ENCODE results near the gene MYH7. TPM values are rescaled to one million over a fixed set of nuclear protein-coding genes. Genes with fewer than 3 reads are reported as not detected.

MYH7 gene
- total RNA-seq, 1 experiment from 2014 or later, result not detected

GRCh38 chr14:23415821-23416778 is 19.4 kb downstream of the MYH7 start:
- Mint-ChIP-seq H3K27me3 (ENCODE audit: insufficient read depth, unreplicated experiment) (peaks cover 49% of the 10 kb centered on the region), H3K4me1 (ENCODE audit: insufficient read depth, unreplicated experiment) (no peaks in the 10 kb centered on the region), H3K36me3 (ENCODE audit: insufficient read depth, unreplicated experiment) (no peaks in the 10 kb centered on the region), H3K4me3 (ENCODE audit: unreplicated experiment) (no peak overlapping the region), H3K9me3 (ENCODE audit: unreplicated experiment) (no peaks in the 10 kb centered on the region), H3K27ac (ENCODE audit: low read depth, unreplicated experiment) (no peak overlapping the region)
- DNase-seq (ENCODE audit: unreplicated experiment), result no peak
- ChIA-PET POLR2A (interaction anchor here (0.5 to 0.7 kb wide), 2 partner anchors 17 to 111 kb away, joined by 3 to 4 read pairs; no protein-coding TSS in a partner anchor), CTCF (interaction anchor here (0.7 to 0.9 kb wide), 2 partner anchors 73 to 144 kb away, joined by 3 to 4 read pairs; no protein-coding TSS in a partner anchor)
- no peak for TF ChIP-seq CTCF (IDR thresholded peaks at IDR 0.05; ENCODE audit: unreplicated experiment)
- BruUV-seq (replicated peaks), result no TSS peak
- intact Hi-C loops (cut with micrococcal nuclease), result no loop called here

- Mint-ChIP-seq H3K4me3 (ENCODE audit: unreplicated experiment) (no peak overlapping the region), H3K9me3 (ENCODE audit: unreplicated experiment) (no peaks in the 10 kb centered on the region), H3K27ac (ENCODE audit: low read depth, unreplicated experiment) (no peak overlapping the region), H3K4me1 (ENCODE audit: insufficient read depth, unreplicated experiment) (no peaks in the 10 kb centered on the region), H3K36me3 (ENCODE audit: insufficient read depth, unreplicated experiment) (no peaks in the 10 kb centered on the region), H3K27me3 (ENCODE audit: insufficient read depth, unreplicated experiment) (peaks cover 50% of the 10 kb centered on the region)
- ChIA-PET CTCF (interaction anchor here (0.6 to 0.9 kb wide), 3 partner anchors 44 to 145 kb away, joined by 3 read pairs; no protein-coding TSS in a partner anchor), POLR2A (interaction anchor here (0.7 kb wide), 1 partner anchor 112 kb away, joined by 3 read pairs; no protein-coding TSS in a partner anchor)
- TF ChIP-seq CTCF (IDR thresholded peaks at IDR 0.05; ENCODE audit: unreplicated experiment), result no peak
- intact Hi-C loops (cut with micrococcal nuclease), result no loop called here
- no TSS peak for BruUV-seq (replicated peaks)
- DNase-seq (ENCODE audit: unreplicated experiment), result no peak
These were observed 20.3 kb downstream of the MYH7 start for GRCh38 chr14:23414906-23415820.

- no peak for DNase-seq (ENCODE audit: unreplicated experiment)
- intact Hi-C loops (cut with micrococcal nuclease), result no loop called here
- Mint-ChIP-seq H3K9me3 (ENCODE audit: unreplicated experiment) (no peaks in the 10 kb centered on the region), H3K36me3 (ENCODE audit: insufficient read depth, unreplicated experiment) (no peaks in the 10 kb centered on the region), H3K27me3 (ENCODE audit: insufficient read depth, unreplicated experiment) (peaks cover 44% of the 10 kb centered on the region), H3K27ac (ENCODE audit: low read depth, unreplicated experiment) (no peak overlapping the region), H3K4me3 (ENCODE audit: unreplicated experiment) (no peak overlapping the region), H3K4me1 (ENCODE audit: insufficient read depth, unreplicated experiment) (no peaks in the 10 kb centered on the region)
- BruUV-seq (replicated peaks), result no TSS peak
- ChIA-PET CTCF (interaction anchor here (0.6 to 1.0 kb wide), 4 partner anchors 34 to 146 kb away, joined by 3 to 5 read pairs (median 4); no protein-coding TSS in a partner anchor), POLR2A (interaction anchor here (0.7 kb wide), 1 partner anchor 10 kb away, joined by 3 read pairs; no protein-coding TSS in a partner anchor)
- TF ChIP-seq CTCF (IDR thresholded peaks at IDR 0.05; ENCODE audit: unreplicated experiment), result no peak
These were observed 21.2 kb downstream of the MYH7 start for GRCh38 chr14:23414254-23414653.
